Neutrophil (primary cell): ENCODE data around the gene MDK.

Experiments
- H3K27ac ChIP-seq: fragments of 200-600 bp; sonication (generic); 2 replicates; pipeline ENCODE4 v1.5.1; 2016; ENCODE audit warnings: mild to moderate bottlenecking, moderate library complexity
- H3K27me3 ChIP-seq: fragments of 200-600 bp; sonication (generic); 2 replicates; pipeline ENCODE4 v1.6.0; 2016; ENCODE audit warnings: mild to moderate bottlenecking
- H3K36me3 ChIP-seq: fragments of 200-600 bp; sonication (generic); 2 replicates; pipeline ENCODE4 v1.5.1; 2017
- H3K4me1 ChIP-seq, 2 experiments: fragments of 200-600 bp in 1 of 2; sonication (generic) in 1 of 2; 1 replicate in 1 of 2; 2 replicates in 1 of 2; pipeline versions ENCODE4 v1.5.1 to v1.6.1; 2013 to 2016; ENCODE audit warnings: low read depth in 1 of 2, low read length in 1 of 2, mild to moderate bottlenecking in 1 of 2, moderate library complexity in 1 of 2; ENCODE audit not compliant: control insufficient read depth in 1 of 2, insufficient read depth in 1 of 2
- H3K4me3 ChIP-seq, 2 experiments: fragments of 200-600 bp in 1 of 2; sonication (generic) in 1 of 2; 1 replicate in 1 of 2; 2 replicates in 1 of 2; pipeline ENCODE4 v1.5.1; 2013 to 2016; ENCODE audit warnings: low read depth in 1 of 2, low read length in 1 of 2, mild to moderate bottlenecking in 1 of 2, moderate library complexity in 1 of 2
- H3K9me3 ChIP-seq: fragments of 200-600 bp; sonication (generic); 2 replicates; pipeline ENCODE4 v1.5.1; 2016
- TF ChIP-seq, protein P1 (sequence below): fragments of 200-600 bp; sonication (generic); IDR thresholded peaks from 2 replicates; pipeline ENCODE4 v1.5.1; 2016; ENCODE audit warnings: antibody characterized with exemption

Gene MDK

DNA sequence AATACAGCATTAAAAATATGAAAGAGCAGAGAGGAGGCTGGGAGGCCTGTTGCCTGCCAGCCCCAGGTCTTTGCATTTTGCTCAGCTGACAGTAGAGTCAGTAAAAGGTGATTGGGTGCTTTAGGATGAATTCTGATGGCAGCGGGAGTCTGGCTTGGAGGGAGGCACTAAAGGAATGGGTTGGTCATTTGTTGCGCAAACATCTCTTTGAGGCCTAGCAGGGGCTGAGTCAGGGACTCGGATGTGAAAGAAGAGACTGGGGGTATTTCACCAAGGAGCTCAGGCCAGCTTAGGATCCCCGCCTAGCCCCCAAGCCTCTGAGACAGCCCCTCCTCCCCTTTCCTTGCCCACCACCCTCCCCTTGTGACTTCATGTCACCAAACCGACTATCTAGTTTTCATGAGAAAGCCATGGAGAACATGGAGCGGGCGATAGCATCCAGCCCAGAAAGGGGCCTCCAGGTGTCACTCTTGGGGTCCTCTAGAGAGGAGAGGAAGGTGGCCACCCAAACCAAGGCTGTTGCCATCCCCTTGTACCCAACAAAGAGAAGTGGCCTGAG is 24.5 kb upstream of the MDK start:
- TF ChIP-seq, protein P1, sequence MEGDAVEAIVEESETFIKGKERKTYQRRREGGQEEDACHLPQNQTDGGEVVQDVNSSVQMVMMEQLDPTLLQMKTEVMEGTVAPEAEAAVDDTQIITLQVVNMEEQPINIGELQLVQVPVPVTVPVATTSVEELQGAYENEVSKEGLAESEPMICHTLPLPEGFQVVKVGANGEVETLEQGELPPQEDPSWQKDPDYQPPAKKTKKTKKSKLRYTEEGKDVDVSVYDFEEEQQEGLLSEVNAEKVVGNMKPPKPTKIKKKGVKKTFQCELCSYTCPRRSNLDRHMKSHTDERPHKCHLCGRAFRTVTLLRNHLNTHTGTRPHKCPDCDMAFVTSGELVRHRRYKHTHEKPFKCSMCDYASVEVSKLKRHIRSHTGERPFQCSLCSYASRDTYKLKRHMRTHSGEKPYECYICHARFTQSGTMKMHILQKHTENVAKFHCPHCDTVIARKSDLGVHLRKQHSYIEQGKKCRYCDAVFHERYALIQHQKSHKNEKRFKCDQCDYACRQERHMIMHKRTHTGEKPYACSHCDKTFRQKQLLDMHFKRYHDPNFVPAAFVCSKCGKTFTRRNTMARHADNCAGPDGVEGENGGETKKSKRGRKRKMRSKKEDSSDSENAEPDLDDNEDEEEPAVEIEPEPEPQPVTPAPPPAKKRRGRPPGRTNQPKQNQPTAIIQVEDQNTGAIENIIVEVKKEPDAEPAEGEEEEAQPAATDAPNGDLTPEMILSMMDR = no peak
- Histone ChIP-seq H3K27me3 (no peaks in the 10 kb centered on the region), H3K4me1 (peaks cover 83 to 85% of the 10 kb centered on the region in 2 experiments), H3K36me3 (peaks cover 9% of the 10 kb centered on the region), H3K27ac (peak overlapping the region; percentile 81), H3K4me3 (peak overlapping the region; percentile 29 to 30), H3K9me3 (no peaks in the 10 kb centered on the region)

DNA sequence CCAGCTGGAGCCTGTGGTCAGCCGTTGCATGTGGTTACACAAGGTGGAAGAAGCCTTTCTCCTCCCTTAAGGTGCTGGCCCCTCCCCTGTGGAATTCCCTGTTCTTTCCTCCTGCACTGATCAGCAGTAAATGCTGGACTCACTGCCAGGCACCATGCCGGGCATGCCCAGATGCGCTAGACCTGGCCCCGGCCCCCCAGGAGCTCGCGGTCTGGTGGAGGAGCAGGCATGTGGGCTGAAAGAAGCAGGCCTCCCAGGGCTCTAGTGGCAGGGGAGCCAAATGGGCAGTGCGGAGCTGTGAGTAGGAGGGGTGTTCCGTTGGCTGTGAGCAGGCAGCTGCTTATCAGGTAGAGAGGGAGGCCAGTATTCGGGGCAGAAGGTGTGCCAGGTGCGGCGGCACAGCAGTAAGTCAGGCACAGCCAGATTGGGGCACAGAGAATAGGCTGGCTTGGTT is 24.0 kb upstream of the MDK start:
- Histone ChIP-seq H3K27me3 (no peaks in the 10 kb centered on the region), H3K27ac (peak overlapping the region; percentile 81), H3K9me3 (no peaks in the 10 kb centered on the region), H3K36me3 (peaks cover 9% of the 10 kb centered on the region), H3K4me1 (peaks cover 83 to 85% of the 10 kb centered on the region in 2 experiments), H3K4me3 (peak overlapping the region; percentile 29 to 30)
- TF ChIP-seq, protein P1 = no peak

DNA sequence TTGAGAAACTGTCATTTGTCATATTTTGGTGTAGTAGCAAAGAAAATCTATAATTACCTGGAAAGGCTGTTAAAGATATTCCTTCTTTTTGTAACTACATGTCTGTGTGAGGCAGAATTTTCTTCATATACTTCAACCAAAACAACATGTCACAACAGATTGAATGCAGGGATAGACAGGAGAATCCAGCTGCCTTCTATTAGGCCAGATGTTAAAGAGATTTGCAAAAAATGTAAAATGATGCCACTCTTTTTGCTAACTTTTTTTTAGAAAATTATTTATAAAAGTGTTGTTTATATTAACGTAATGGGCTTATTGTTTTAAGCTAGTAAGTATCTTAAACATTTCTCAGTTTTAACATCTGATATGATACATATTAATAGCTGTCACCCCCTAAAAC is 21.5 kb upstream of the MDK start:
- TF ChIP-seq, protein P1 = no peak
- Histone ChIP-seq H3K4me3 (no peak overlapping the region), H3K9me3 (no peaks in the 10 kb centered on the region), H3K36me3 (peaks cover 13% of the 10 kb centered on the region), H3K27ac (peak overlapping the region; percentile 88), H3K4me1 (peaks cover 84 to 94% of the 10 kb centered on the region in 2 experiments), H3K27me3 (no peaks in the 10 kb centered on the region)

DNA sequence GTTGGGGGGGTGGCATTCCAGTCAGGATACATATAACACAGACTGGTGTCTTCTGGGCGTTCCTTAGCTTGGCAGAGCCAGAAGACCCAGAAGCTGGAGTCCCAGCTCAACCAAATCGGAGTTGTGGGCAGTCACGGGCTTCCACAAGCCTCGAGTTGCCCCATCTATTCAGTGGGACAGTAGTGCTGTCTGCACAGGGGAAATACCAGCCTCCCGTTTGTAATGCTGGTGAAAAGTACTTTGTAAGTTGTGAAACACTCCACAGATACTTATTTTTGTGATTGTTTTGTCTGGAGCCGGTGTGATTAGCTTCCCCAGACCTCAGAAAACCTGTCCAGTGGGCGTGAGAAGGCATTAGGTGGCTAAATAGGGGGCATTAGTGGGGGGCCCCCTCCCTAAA is 20.6 kb upstream of the MDK start:
- peaks cover 80 to 90% of the 10 kb centered on the region in 2 experiments for H3K4me1 ChIP-seq
- H3K36me3 ChIP-seq = peaks cover 20% of the 10 kb centered on the region
- H3K9me3 ChIP-seq = no peaks in the 10 kb centered on the region
- peak overlapping the region; percentile 58 to 69 for H3K4me3 ChIP-seq
- peak overlapping the region; percentile 88 for H3K27ac ChIP-seq
- TF ChIP-seq, protein P1 = no peak
- no peaks in the 10 kb centered on the region for H3K27me3 ChIP-seq

DNA sequence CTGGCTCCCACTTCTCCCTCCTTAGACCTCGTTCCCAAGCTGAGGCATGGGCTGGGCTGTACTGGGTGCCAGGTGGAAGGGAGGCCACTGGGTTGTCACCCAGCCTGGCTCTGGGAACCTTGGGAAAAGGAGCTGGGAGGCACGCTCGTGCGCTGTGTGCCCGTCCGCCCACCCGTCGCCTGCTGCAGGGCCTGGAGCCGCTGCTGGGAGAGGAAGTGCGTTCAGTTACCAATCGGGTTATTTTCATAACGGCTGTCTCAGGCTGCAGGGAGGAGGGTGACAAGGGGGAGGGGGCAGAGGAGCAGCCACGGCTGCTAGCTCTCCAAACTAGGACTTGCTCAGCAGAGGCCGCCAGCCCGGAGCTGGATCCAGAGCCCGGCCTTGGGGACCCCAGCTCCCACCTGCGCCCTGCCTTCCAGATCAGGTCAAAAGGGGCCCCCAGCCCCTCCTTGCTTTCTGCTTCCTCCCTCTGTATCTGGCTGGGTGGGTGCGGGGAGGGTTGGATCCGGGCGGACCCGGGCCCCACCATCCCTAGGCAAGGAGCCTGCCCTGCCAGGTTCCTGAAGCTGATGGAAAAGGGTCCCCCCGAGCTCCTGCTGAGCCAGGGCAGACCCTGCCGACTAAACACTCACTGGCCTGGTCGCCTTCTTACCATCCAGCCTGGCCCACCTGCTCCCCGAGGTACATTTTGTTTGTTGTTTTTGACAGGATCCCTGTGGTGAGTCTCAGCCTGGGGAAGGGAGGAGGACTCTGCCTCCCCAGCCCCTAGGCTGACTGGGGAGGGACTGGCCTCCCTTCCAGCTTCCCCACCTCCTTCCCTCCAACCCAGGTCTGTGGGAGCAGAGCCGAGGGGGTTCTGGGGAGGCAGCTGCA is 19.9 kb upstream of the MDK start:
- Histone ChIP-seq H3K4me3 (peak overlapping the region; percentile 58 to 69), H3K36me3 (peaks cover 20% of the 10 kb centered on the region)

More for the DNA sequence above, 19.9 kb upstream of the MDK start:
- H3K27me3 ChIP-seq = no peaks in the 10 kb centered on the region
- peak overlapping the region; percentile 88 for H3K27ac ChIP-seq
- H3K4me1 ChIP-seq = peaks cover 74 to 84% of the 10 kb centered on the region in 2 experiments
- H3K9me3 ChIP-seq = no peaks in the 10 kb centered on the region
- TF ChIP-seq, protein P1 = no peak
